Activated T-helper 1 cell treated with anti-CD3 and anti-CD28 coated beads, Interleukin-12 subunit alpha, Interleukin-12 subunit beta, Interleukin-2, Interleukin-4 antibody, amounts not matched to agents 30 ng/mL and 10 ng/mL and 1 ng/mL, durations not matched to agents 14 hours and 24 hours and 36 hours (primary cell): Measurements from ENCODE around the gene CTTNBP2. TPM values are rescaled to one million over a fixed set of nuclear protein-coding genes. Genes with fewer than 3 reads are reported as not detected.

Source experiments
- DNase-seq: peaks from one replicate; pipeline ENCODE4 v3.0.0; 2021; ENCODE audit warnings: low spot score
- H3K27ac Mint-ChIP-seq: one replicate; pipeline ENCODE4 v1.8.0; 2021; ENCODE audit warnings: mild to moderate bottlenecking, mixed read lengths
- H3K27me3 Mint-ChIP-seq: one replicate; pipeline ENCODE4 v1.8.0; 2022; ENCODE audit warnings: mild to moderate bottlenecking, moderate library complexity, mixed read lengths; ENCODE audit not compliant: insufficient read depth
- H3K36me3 Mint-ChIP-seq: one replicate; pipeline ENCODE4 v1.8.0; 2021; ENCODE audit warnings: low read depth, mixed read lengths
- H3K4me1 Mint-ChIP-seq: one replicate; pipeline ENCODE4 v1.8.0; 2021; ENCODE audit warnings: low read depth, mixed read lengths
- H3K4me3 Mint-ChIP-seq: one replicate; pipeline ENCODE4 v1.8.0; 2021; ENCODE audit warnings: mild to moderate bottlenecking, moderate library complexity, mixed read lengths
- H3K9me3 Mint-ChIP-seq: one replicate; pipeline ENCODE4 v1.8.0; 2021; ENCODE audit warnings: mixed read lengths
- intact Hi-C: fragments of 100-400 bp; cut with micrococcal nuclease; formaldehyde crosslinking; loops from one replicate; pipeline ENCODE4 v1.15.1; 2024
- total RNA-seq: library from RNA; stranded (reverse); gene quantifications from 2 replicates; pipeline ENCODE4 v1.2.3, GENCODE V29; 2022

The CTTNBP2 gene
- total RNA-seq, 1 donor from 2014 or later, result not detected

- intact Hi-C loops, result no loop called here
These were observed 90.5 kb downstream of the CTTNBP2 start for GRCh38 chr7:117782761-117783160.

DNA sequence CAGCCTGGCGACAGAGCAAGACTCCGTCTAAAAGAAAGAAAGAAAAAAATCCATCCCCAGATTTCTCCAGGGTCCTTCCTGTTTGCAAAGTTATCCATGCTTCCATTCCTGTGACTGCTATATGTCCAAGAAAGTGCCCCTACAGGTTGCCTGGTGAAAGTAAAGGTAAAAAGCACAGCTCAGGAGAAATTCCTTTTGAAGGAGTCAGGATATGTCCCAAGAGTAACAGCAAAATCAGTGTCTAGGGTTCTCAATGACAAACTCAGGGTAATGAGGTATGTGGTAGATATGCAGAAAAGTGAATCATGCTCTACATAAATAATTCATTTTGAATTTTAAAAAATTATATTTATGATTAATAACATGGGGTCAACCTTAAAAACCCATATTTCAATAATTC is 91.5 kb downstream of the CTTNBP2 start:
- Mint-ChIP-seq H3K9me3 (no peaks in the 10 kb centered on the region), H3K27me3 (peaks cover 1% of the 10 kb centered on the region), H3K4me3 (no peak overlapping the region), H3K4me1 (no peaks in the 10 kb centered on the region), H3K27ac (no peak overlapping the region), H3K36me3 (no peaks in the 10 kb centered on the region)
- no peak for DNase-seq
- intact Hi-C loops, result no loop called here

More at GRCh38 chr7:117782761-117783160, 90.5 kb downstream of the CTTNBP2 start:
- H3K9me3 Mint-ChIP-seq, result no peaks in the 10 kb centered on the region
- H3K27me3 Mint-ChIP-seq, result peaks cover 4% of the 10 kb centered on the region
- no peak for DNase-seq
- no peak overlapping the region for H3K4me3 Mint-ChIP-seq
- no peak overlapping the region for H3K27ac Mint-ChIP-seq
- no peaks in the 10 kb centered on the region for H3K36me3 Mint-ChIP-seq
- H3K4me1 Mint-ChIP-seq, result no peaks in the 10 kb centered on the region

DNA sequence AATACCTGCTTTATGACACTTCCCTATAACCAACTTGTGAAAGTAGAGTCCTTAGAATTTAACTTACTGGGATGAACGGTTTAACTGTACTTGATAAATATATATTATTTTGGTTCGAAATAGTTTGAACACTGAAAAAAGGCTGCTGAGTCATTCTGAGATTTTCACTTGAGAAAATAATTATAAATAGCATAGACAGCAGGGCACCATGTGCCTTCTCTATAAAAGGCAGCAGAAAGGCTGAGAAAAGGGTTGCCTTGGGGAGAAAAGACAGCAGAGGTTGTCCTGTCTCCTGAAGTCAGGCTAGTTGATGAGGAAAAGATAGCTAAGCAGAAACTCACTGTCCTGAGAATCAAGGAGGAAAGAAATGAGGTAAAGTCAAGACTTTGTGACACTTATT is 92.4 kb downstream of the CTTNBP2 start:
- Mint-ChIP-seq H3K27me3 (peaks cover 1% of the 10 kb centered on the region), H3K9me3 (no peaks in the 10 kb centered on the region), H3K36me3 (no peaks in the 10 kb centered on the region), H3K27ac (no peak overlapping the region), H3K4me1 (no peaks in the 10 kb centered on the region), H3K4me3 (no peak overlapping the region)
- no peak for DNase-seq
- intact Hi-C loops, result no loop called here

- H3K36me3 Mint-ChIP-seq, result no peaks in the 10 kb centered on the region
These were observed 95.7 kb downstream of the CTTNBP2 start for GRCh38 chr7:117777335-117778142.

DNA sequence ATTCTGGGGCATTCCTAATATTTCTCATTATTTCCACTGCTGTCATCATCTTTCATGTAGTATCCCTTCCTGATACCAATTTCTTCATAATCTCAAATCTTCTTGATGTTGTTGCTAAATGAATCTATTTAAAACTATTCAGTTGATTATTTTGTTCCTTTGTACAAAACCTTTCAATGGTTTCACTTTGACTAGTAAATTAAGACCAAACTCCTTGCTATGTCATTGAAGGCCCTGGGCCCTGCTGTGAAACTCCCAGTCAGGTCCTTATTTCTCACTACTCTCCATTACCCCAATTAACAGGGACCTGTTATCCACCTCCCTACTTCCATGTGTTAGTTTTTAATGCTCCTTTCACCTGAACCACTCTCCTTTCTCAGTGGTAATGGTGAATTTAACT is 97.0 kb downstream of the CTTNBP2 start:
- H3K36me3 Mint-ChIP-seq, result no peaks in the 10 kb centered on the region
- peaks cover 1% of the 10 kb centered on the region for H3K27me3 Mint-ChIP-seq
- no peak overlapping the region for H3K4me3 Mint-ChIP-seq
- no peaks in the 10 kb centered on the region for H3K4me1 Mint-ChIP-seq
- H3K27ac Mint-ChIP-seq, result no peak overlapping the region
- no peaks in the 10 kb centered on the region for H3K9me3 Mint-ChIP-seq
- DNase-seq, result no peak
- intact Hi-C loops, result no loop called here

More at GRCh38 chr7:117777335-117778142, 95.7 kb downstream of the CTTNBP2 start:
- Mint-ChIP-seq H3K27ac (no peak overlapping the region), H3K4me1 (no peaks in the 10 kb centered on the region), H3K4me3 (no peak overlapping the region), H3K27me3 (peaks cover 1% of the 10 kb centered on the region), H3K9me3 (no peaks in the 10 kb centered on the region)
- no peak for DNase-seq
- intact Hi-C loops, result no loop called here

DNA sequence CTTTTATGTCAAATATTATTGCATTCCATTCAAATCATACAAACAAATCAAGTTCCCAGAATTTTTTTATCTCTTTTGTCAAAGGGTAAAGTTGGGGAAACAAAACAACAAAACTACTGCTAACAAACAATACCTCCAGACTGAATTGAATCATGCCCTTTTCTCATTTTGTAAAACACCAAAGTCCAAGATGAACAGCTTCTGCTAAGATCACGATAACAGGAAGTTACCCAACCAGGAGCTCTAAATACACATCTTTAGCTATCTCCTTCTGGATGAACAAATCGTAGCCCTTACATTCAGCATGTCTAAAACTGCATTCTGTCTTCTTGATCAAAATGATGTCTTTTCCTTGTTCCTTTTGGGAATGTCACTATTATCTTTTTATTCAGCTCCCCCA is 97.4 kb downstream of the CTTNBP2 start:
- H3K4me3 Mint-ChIP-seq, result no peak overlapping the region
- no peak for DNase-seq
- H3K27ac Mint-ChIP-seq, result no peak overlapping the region
- H3K36me3 Mint-ChIP-seq, result no peaks in the 10 kb centered on the region
- intact Hi-C loops, result no loop called here
- H3K27me3 Mint-ChIP-seq, result no peaks in the 10 kb centered on the region
- H3K9me3 Mint-ChIP-seq, result no peaks in the 10 kb centered on the region
- H3K4me1 Mint-ChIP-seq, result no peaks in the 10 kb centered on the region

- H3K9me3 Mint-ChIP-seq, result no peaks in the 10 kb centered on the region
- H3K36me3 Mint-ChIP-seq, result no peaks in the 10 kb centered on the region
- H3K4me3 Mint-ChIP-seq, result no peak overlapping the region
- no peak for DNase-seq
- no peaks in the 10 kb centered on the region for H3K4me1 Mint-ChIP-seq
- H3K27ac Mint-ChIP-seq, result no peak overlapping the region
- intact Hi-C loops, result no loop called here
- no peaks in the 10 kb centered on the region for H3K27me3 Mint-ChIP-seq
These were observed 98.3 kb downstream of the CTTNBP2 start for GRCh38 chr7:117774943-117775342.

DNA sequence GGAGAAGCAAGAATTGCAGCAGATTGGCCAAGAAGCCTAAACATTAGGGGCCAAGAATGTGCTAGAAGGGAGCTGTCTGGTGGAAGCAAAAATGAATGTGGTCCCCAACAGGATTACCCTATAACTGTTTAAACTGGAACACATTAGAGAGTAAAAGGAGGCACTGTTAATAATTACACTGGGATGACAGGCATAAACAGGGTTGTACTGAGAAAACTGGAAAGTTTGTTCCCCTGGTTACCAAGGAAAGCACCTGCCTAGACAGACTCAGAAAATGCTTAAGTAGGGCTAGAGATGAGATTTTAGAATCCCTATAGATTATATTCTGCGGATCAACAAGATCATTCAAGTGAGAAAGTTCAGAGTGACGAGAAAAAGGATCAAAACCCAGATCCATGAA is 100.8 kb downstream of the CTTNBP2 start:
- Mint-ChIP-seq H3K9me3 (no peaks in the 10 kb centered on the region), H3K27ac (no peak overlapping the region), H3K4me3 (no peak overlapping the region), H3K36me3 (no peaks in the 10 kb centered on the region), H3K27me3 (no peaks in the 10 kb centered on the region), H3K4me1 (no peaks in the 10 kb centered on the region)
- no peak for DNase-seq
- intact Hi-C loops, result no loop called here

DNA sequence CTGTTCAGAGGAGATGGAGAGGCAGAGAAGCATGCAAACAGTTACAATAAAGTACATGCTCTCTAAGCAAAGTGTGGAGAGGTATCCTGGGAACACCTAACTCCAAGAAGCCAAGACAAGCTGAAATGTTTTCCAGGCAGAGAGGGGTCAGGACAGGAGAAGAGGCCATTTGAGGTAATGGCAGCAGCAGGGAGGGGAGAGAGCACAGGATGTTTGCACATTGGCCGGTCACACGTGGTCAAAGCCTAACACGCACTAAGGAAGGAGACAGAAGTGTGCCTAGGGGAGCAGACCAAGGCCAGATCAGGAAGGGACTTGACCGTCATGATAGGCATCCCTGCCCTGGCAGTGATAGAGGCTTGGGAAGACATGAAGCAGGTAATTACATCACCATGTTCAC is 101.5 kb downstream of the CTTNBP2 start:
- DNase-seq, result no peak
- Mint-ChIP-seq H3K27me3 (no peaks in the 10 kb centered on the region), H3K4me1 (no peaks in the 10 kb centered on the region), H3K9me3 (no peaks in the 10 kb centered on the region), H3K36me3 (no peaks in the 10 kb centered on the region), H3K27ac (no peak overlapping the region), H3K4me3 (no peak overlapping the region)
- intact Hi-C loops, result no loop called here

- Mint-ChIP-seq H3K9me3 (no peaks in the 10 kb centered on the region), H3K27me3 (no peaks in the 10 kb centered on the region), H3K4me3 (no peak overlapping the region), H3K4me1 (no peaks in the 10 kb centered on the region), H3K36me3 (no peaks in the 10 kb centered on the region), H3K27ac (no peak overlapping the region)
- intact Hi-C loops, result no loop called here
- DNase-seq, result no peak
These were observed 104.2 kb downstream of the CTTNBP2 start for GRCh38 chr7:117769085-117769484.

DNA sequence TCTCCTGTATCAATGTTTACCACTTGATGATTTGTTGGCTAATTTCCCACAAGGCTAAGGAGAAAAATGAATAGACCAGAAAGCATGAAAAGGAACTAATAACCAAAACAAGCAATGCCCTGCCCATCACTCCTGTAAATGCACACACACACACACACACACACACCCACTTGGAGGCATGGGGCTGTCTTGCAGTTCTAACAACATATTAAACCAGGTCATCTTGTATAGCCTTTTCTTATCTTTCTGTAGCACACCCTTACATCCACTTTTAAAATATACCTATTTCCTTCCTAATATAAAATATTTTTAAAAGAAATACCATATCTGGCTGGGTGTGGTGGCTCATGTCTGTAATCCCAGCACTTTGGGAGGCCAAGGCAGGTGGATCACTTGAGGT is 105.3 kb downstream of the CTTNBP2 start:
- Mint-ChIP-seq H3K36me3 (no peaks in the 10 kb centered on the region), H3K27ac (no peak overlapping the region), H3K4me1 (no peaks in the 10 kb centered on the region), H3K27me3 (no peaks in the 10 kb centered on the region), H3K9me3 (no peaks in the 10 kb centered on the region), H3K4me3 (no peak overlapping the region)
- intact Hi-C loops, result no loop called here
- no peak for DNase-seq

GRCh38 chr7:117766913-117767312 is 106.3 kb downstream of the CTTNBP2 start:
- Mint-ChIP-seq H3K27ac (no peak overlapping the region), H3K9me3 (no peaks in the 10 kb centered on the region), H3K4me3 (no peak overlapping the region), H3K36me3 (no peaks in the 10 kb centered on the region), H3K4me1 (no peaks in the 10 kb centered on the region), H3K27me3 (no peaks in the 10 kb centered on the region)
- DNase-seq, result no peak
- intact Hi-C loops, result no loop called here

DNA sequence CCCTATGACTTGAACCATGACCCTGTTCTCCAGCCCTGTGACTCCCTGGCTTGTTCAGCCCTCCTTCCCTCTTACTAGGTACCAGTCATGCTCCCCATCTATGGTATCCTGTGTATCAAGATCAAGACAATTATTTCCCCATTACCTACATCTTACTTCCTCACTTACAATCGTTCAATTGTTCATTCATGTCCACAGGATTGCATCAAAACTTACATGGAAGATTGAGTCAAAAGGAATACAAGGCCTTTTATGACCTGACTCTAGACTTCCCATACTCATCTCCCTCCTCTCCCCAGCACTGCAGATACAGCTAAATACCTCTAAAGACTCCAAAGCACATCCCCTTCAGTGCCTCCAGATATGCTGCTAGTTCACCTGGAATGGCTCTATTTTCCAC is 109.2 kb downstream of the CTTNBP2 start:
- DNase-seq, result no peak
- Mint-ChIP-seq H3K9me3 (no peaks in the 10 kb centered on the region), H3K27ac (no peak overlapping the region), H3K4me3 (no peak overlapping the region), H3K4me1 (no peaks in the 10 kb centered on the region), H3K36me3 (no peaks in the 10 kb centered on the region), H3K27me3 (no peaks in the 10 kb centered on the region)
- intact Hi-C loops, result no loop called here

GRCh38 chr7:117762055-117762454 is 111.2 kb downstream of the CTTNBP2 start:
- DNase-seq, result no peak
- Mint-ChIP-seq H3K36me3 (no peaks in the 10 kb centered on the region), H3K27me3 (no peaks in the 10 kb centered on the region), H3K4me1 (no peaks in the 10 kb centered on the region), H3K4me3 (no peak overlapping the region), H3K27ac (no peak overlapping the region), H3K9me3 (no peaks in the 10 kb centered on the region)
- intact Hi-C loops, result no loop called here
